Cardiac muscle cell (in vitro differentiated cells and primary cell): Measurements from ENCODE around the gene GRK1. TPM values are rescaled to one million over a fixed set of nuclear protein-coding genes. Genes with fewer than 3 reads are reported as not detected.

Source experiments
- DNase-seq, 2 donors: peaks; one replicate each; pipeline versions ENCODE4 v3.0.0 to v3.0.0-alpha.2; 2010 to 2017; ENCODE audit warnings: low read depth in 1 of 2, low spot score in 1 of 2
- H3K27ac ChIP-seq: fragments of 200-600 bp; sonication (generic); 2 replicates; pipeline ENCODE4 v1.5.1; 2016
- H3K27me3 ChIP-seq: fragments of 200-600 bp; sonication (generic); 2 replicates; pipeline ENCODE4 v1.6.0; 2016; ENCODE audit warnings: control low read depth
- H3K36me3 ChIP-seq: fragments of 200-600 bp; sonication (generic); 2 replicates; pipeline ENCODE4 v1.5.1; 2016; ENCODE audit warnings: control low read depth
- H3K4me1 ChIP-seq: fragments of 200-600 bp; sonication (generic); 2 replicates; pipeline ENCODE4 v1.8.1; 2017; ENCODE audit warnings: low read depth, mild to moderate bottlenecking, mixed run types
- H3K4me3 ChIP-seq: fragments of 200-600 bp; sonication (generic); 2 replicates; pipeline ENCODE4 v1.5.1; 2016; ENCODE audit warnings: mild to moderate bottlenecking
- H3K9me3 ChIP-seq: fragments of 200-600 bp; sonication (generic); 2 replicates; pipeline ENCODE4 v1.5.1; 2017; ENCODE audit warnings: low read depth, mild to moderate bottlenecking, control low read depth
- CTCF ChIP-seq: IDR thresholded peaks from 2 replicates; pipeline ENCODE4 v1.5.1; 2012; ENCODE audit warnings: low read depth, mild to moderate bottlenecking, low read length
- polyA plus RNA-seq: library from polyadenylated mRNA; unstranded; fragments of >200 nt; fragmentation: Nextera tagmentation; extraction: Ambion mirVana; gene quantifications from 2 replicates; pipeline ENCODE4 v1.2.1, GENCODE V29; 2016
- total RNA-seq: library from RNA; depleted of rRNA; stranded (reverse); fragments of >200 nt; gene quantifications from 2 replicates; pipeline ENCODE4 v1.2.3, GENCODE V29; 2016

GRK1 gene
- total and polyA plus RNA-seq, 2 experiments from 2014 or later: 0.13 to 0.21 TPM

- Histone ChIP-seq H3K4me1 (peaks cover 5% of the 10 kb centered on the region), H3K4me3 (no peak overlapping the region), H3K27me3 (no peaks in the 10 kb centered on the region), H3K9me3 (no peaks in the 10 kb centered on the region), H3K36me3 (no peaks in the 10 kb centered on the region), H3K27ac (no peak overlapping the region)
- TF ChIP-seq CTCF: no peak
- no peak for DNase-seq
Observed at GRCh38 chr13:113666329-113666670, 719 bp upstream of the GRK1 start.

- DNase-seq: no peak
- no peak overlapping the region for H3K4me3 ChIP-seq
- H3K4me1 ChIP-seq: peaks cover 5% of the 10 kb centered on the region
- no peaks in the 10 kb centered on the region for H3K9me3 ChIP-seq
- H3K36me3 ChIP-seq: no peaks in the 10 kb centered on the region
- H3K27ac ChIP-seq: no peak overlapping the region
- no peak for TF ChIP-seq CTCF
- no peaks in the 10 kb centered on the region for H3K27me3 ChIP-seq
Observed at GRCh38 chr13:113667771-113668490, 912 bp downstream of the GRK1 start.

- Histone ChIP-seq H3K36me3 (no peaks in the 10 kb centered on the region), H3K4me3 (no peak overlapping the region), H3K9me3 (no peaks in the 10 kb centered on the region), H3K27me3 (no peaks in the 10 kb centered on the region), H3K4me1 (peaks cover 5% of the 10 kb centered on the region), H3K27ac (no peak overlapping the region)
- no peak for DNase-seq
- TF ChIP-seq CTCF: no peak
Observed at GRCh38 chr13:113668491-113668971, 1.5 kb downstream of the GRK1 start.

- DNase-seq: no peak
- H3K9me3 ChIP-seq: no peaks in the 10 kb centered on the region
- no peaks in the 10 kb centered on the region for H3K27me3 ChIP-seq
- H3K27ac ChIP-seq: no peak overlapping the region
- H3K36me3 ChIP-seq: no peaks in the 10 kb centered on the region
- TF ChIP-seq CTCF: no peak
- H3K4me3 ChIP-seq: no peak overlapping the region
- H3K4me1 ChIP-seq: peaks cover 5% of the 10 kb centered on the region
Observed at GRCh38 chr13:113669231-113669754, 2.3 kb downstream of the GRK1 start.

GRCh38 chr13:113669755-113670341 lies 2.8 kb downstream of the GRK1 start:
- no peak for TF ChIP-seq CTCF
- DNase-seq: no peak

More at GRCh38 chr13:113669755-113670341, 2.8 kb downstream of the GRK1 start:
- Histone ChIP-seq H3K27ac (no peak overlapping the region), H3K27me3 (no peaks in the 10 kb centered on the region), H3K4me1 (peaks cover 5% of the 10 kb centered on the region), H3K36me3 (no peaks in the 10 kb centered on the region), H3K9me3 (no peaks in the 10 kb centered on the region), H3K4me3 (no peak overlapping the region)
